ENCODE data around the gene SHOC1.
"Not testable (repeated sequence)": the region's sequence is repeated elsewhere in the genome, so short reads cannot be mapped to it uniquely, and the experiment has no call there.

Gene SHOC1

GRCh38 chr9:111805262-111805661 lies 10.5 kb upstream of the SHOC1 start:
- H2AFZ ChIP-seq (ENCODE audit: low read length, unreplicated experiment) = peak overlapping the region; percentile 39
- no peaks in the 10 kb centered on the region for H3K27me3 ChIP-seq (ENCODE audit: insufficient read depth, low read length)
- H3K4me3 ChIP-seq (ENCODE audit: low read depth, low read length) = peak overlapping the region; percentile 34; the same call in 1 of the 2 replicates
- H3K27ac ChIP-seq (ENCODE audit: low read depth, low read length) = peak overlapping the region; percentile 86
- H3K79me2 ChIP-seq (ENCODE audit: control insufficient read depth, insufficient read depth, low read length, unreplicated experiment) = no peaks in the 10 kb centered on the region
- no peaks in the 10 kb centered on the region for H3K36me3 ChIP-seq (ENCODE audit: insufficient read depth, low read length)
- H3K4me1 ChIP-seq (ENCODE audit: control insufficient read depth, insufficient read depth, low read length, unreplicated experiment) = peaks cover 22% of the 10 kb centered on the region

GRCh38 chr9:111804636-111805035 lies 9.9 kb upstream of the SHOC1 start:
- Histone ChIP-seq H2AFZ (ENCODE audit: low read length, unreplicated experiment) (no peak overlapping the region), H3K4me1 (ENCODE audit: control insufficient read depth, insufficient read depth, low read length, unreplicated experiment) (peaks cover 22% of the 10 kb centered on the region), H3K4me3 (ENCODE audit: low read depth, low read length) (no peak overlapping the region), H3K79me2 (ENCODE audit: control insufficient read depth, insufficient read depth, low read length, unreplicated experiment) (no peaks in the 10 kb centered on the region), H3K27me3 (ENCODE audit: insufficient read depth, low read length) (no peaks in the 10 kb centered on the region), H3K36me3 (ENCODE audit: insufficient read depth, low read length) (no peaks in the 10 kb centered on the region), H3K27ac (ENCODE audit: low read depth, low read length) (no peak overlapping the region)

- H2AFZ ChIP-seq (ENCODE audit: low read length, unreplicated experiment) = no peak overlapping the region
- no peaks in the 10 kb centered on the region for H3K27me3 ChIP-seq (ENCODE audit: insufficient read depth, low read length)
- no peaks in the 10 kb centered on the region for H3K36me3 ChIP-seq (ENCODE audit: insufficient read depth, low read length)
- H3K4me1 ChIP-seq (ENCODE audit: control insufficient read depth, insufficient read depth, low read length, unreplicated experiment) = peaks cover 22% of the 10 kb centered on the region
- H3K27ac ChIP-seq (ENCODE audit: low read depth, low read length) = no peak overlapping the region
- no peak overlapping the region for H3K4me3 ChIP-seq (ENCODE audit: low read depth, low read length)
- no peaks in the 10 kb centered on the region for H3K79me2 ChIP-seq (ENCODE audit: control insufficient read depth, insufficient read depth, low read length, unreplicated experiment)
These were observed 9.2 kb upstream of the SHOC1 start for GRCh38 chr9:111803924-111804323.

GRCh38 chr9:111799915-111800526 lies 5.3 kb upstream of the SHOC1 start:
- Histone ChIP-seq H2AFZ (ENCODE audit: low read length, unreplicated experiment) (no peak overlapping the region), H3K27ac (ENCODE audit: low read depth, low read length) (no peak overlapping the region), H3K4me3 (ENCODE audit: low read depth, low read length) (no peak overlapping the region), H3K4me1 (ENCODE audit: control insufficient read depth, insufficient read depth, low read length, unreplicated experiment) (peaks cover 8% of the 10 kb centered on the region), H3K36me3 (ENCODE audit: insufficient read depth, low read length) (no peaks in the 10 kb centered on the region), H3K79me2 (ENCODE audit: control insufficient read depth, insufficient read depth, low read length, unreplicated experiment) (no peaks in the 10 kb centered on the region), H3K27me3 (ENCODE audit: insufficient read depth, low read length) (no peaks in the 10 kb centered on the region)

GRCh38 chr9:111799506-111799905 lies 4.8 kb upstream of the SHOC1 start:
- no peak overlapping the region for H3K27ac ChIP-seq (ENCODE audit: low read depth, low read length)
- H3K4me3 ChIP-seq (ENCODE audit: low read depth, low read length) = no peak overlapping the region
- H3K27me3 ChIP-seq (ENCODE audit: insufficient read depth, low read length) = no peaks in the 10 kb centered on the region
- H3K36me3 ChIP-seq (ENCODE audit: insufficient read depth, low read length) = no peaks in the 10 kb centered on the region
- H3K79me2 ChIP-seq (ENCODE audit: control insufficient read depth, insufficient read depth, low read length, unreplicated experiment) = no peaks in the 10 kb centered on the region
- no peak overlapping the region for H2AFZ ChIP-seq (ENCODE audit: low read length, unreplicated experiment)
- peaks cover 3% of the 10 kb centered on the region for H3K4me1 ChIP-seq (ENCODE audit: control insufficient read depth, insufficient read depth, low read length, unreplicated experiment)

GRCh38 chr9:111798786-111799185 lies 4.0 kb upstream of the SHOC1 start:
- Histone ChIP-seq H3K4me3 (ENCODE audit: low read depth, low read length) (no peak overlapping the region), H3K27me3 (ENCODE audit: insufficient read depth, low read length) (no peaks in the 10 kb centered on the region), H3K4me1 (ENCODE audit: control insufficient read depth, insufficient read depth, low read length, unreplicated experiment) (no peaks in the 10 kb centered on the region), H3K36me3 (ENCODE audit: insufficient read depth, low read length) (no peaks in the 10 kb centered on the region), H3K79me2 (ENCODE audit: control insufficient read depth, insufficient read depth, low read length, unreplicated experiment) (no peaks in the 10 kb centered on the region), H2AFZ (ENCODE audit: low read length, unreplicated experiment) (no peak overlapping the region), H3K27ac (ENCODE audit: low read depth, low read length) (no peak overlapping the region)

GRCh38 chr9:111795557-111795839 lies 761 bp upstream of the SHOC1 start:
- H3K36me3 ChIP-seq (ENCODE audit: insufficient read depth, low read length) = no peaks in the 10 kb centered on the region
- H3K27ac ChIP-seq (ENCODE audit: low read depth, low read length) = no peak overlapping the region
- H3K4me1 ChIP-seq (ENCODE audit: control insufficient read depth, insufficient read depth, low read length, unreplicated experiment) = no peaks in the 10 kb centered on the region
- H3K4me3 ChIP-seq (ENCODE audit: low read depth, low read length) = no peak overlapping the region
- no peaks in the 10 kb centered on the region for H3K27me3 ChIP-seq (ENCODE audit: insufficient read depth, low read length)
- H3K79me2 ChIP-seq (ENCODE audit: control insufficient read depth, insufficient read depth, low read length, unreplicated experiment) = no peaks in the 10 kb centered on the region
- no peak overlapping the region for H2AFZ ChIP-seq (ENCODE audit: low read length, unreplicated experiment)

GRCh38 chr9:111791821-111792220 lies 2.9 kb downstream of the SHOC1 start:
- not testable (repeated sequence) for H3K4me3 ChIP-seq (ENCODE audit: low read depth, low read length); H3K36me3 ChIP-seq (ENCODE audit: insufficient read depth, low read length)

GRCh38 chr9:111789881-111790280 lies 4.9 kb downstream of the SHOC1 start:
- Histone ChIP-seq H3K27me3 (ENCODE audit: insufficient read depth, low read length) (no peaks in the 10 kb centered on the region), H3K4me1 (ENCODE audit: control insufficient read depth, insufficient read depth, low read length, unreplicated experiment) (no peaks in the 10 kb centered on the region), H2AFZ (ENCODE audit: low read length, unreplicated experiment) (no peak overlapping the region), H3K79me2 (ENCODE audit: control insufficient read depth, insufficient read depth, low read length, unreplicated experiment) (no peaks in the 10 kb centered on the region), H3K4me3 (ENCODE audit: low read depth, low read length) (no peak overlapping the region), H3K36me3 (ENCODE audit: insufficient read depth, low read length) (0 out of 2 replicates have a peak, but pooled peaks cover 8% of the 10 kb centered on the region), H3K27ac (ENCODE audit: low read depth, low read length) (no peak overlapping the region)

More at GRCh38 chr9:111791821-111792220, 2.9 kb downstream of the SHOC1 start:
- not testable (repeated sequence) for H3K79me2 ChIP-seq (ENCODE audit: control insufficient read depth, insufficient read depth, low read length, unreplicated experiment); H3K27me3 ChIP-seq (ENCODE audit: insufficient read depth, low read length); H2AFZ ChIP-seq (ENCODE audit: low read length, unreplicated experiment); H3K4me1 ChIP-seq (ENCODE audit: control insufficient read depth, insufficient read depth, low read length, unreplicated experiment); H3K27ac ChIP-seq (ENCODE audit: low read depth, low read length)

- no peak overlapping the region for H3K27ac ChIP-seq (ENCODE audit: low read depth, low read length)
- H3K4me1 ChIP-seq (ENCODE audit: control insufficient read depth, insufficient read depth, low read length, unreplicated experiment) = no peaks in the 10 kb centered on the region
- H3K27me3 ChIP-seq (ENCODE audit: insufficient read depth, low read length) = no peaks in the 10 kb centered on the region
- H2AFZ ChIP-seq (ENCODE audit: low read length, unreplicated experiment) = no peak overlapping the region
- no peak overlapping the region for H3K4me3 ChIP-seq (ENCODE audit: low read depth, low read length)
- H3K79me2 ChIP-seq (ENCODE audit: control insufficient read depth, insufficient read depth, low read length, unreplicated experiment) = no peaks in the 10 kb centered on the region
- H3K36me3 ChIP-seq (ENCODE audit: insufficient read depth, low read length) = 0 out of 2 replicates have a peak, but pooled peaks cover 8% of the 10 kb centered on the region
These were observed 10.9 kb downstream of the SHOC1 start for GRCh38 chr9:111783857-111784256.

- H3K79me2 ChIP-seq (ENCODE audit: control insufficient read depth, insufficient read depth, low read length, unreplicated experiment) = no peaks in the 10 kb centered on the region
- no peak overlapping the region for H2AFZ ChIP-seq (ENCODE audit: low read length, unreplicated experiment)
- H3K27me3 ChIP-seq (ENCODE audit: insufficient read depth, low read length) = no peaks in the 10 kb centered on the region
- H3K4me3 ChIP-seq (ENCODE audit: low read depth, low read length) = no peak overlapping the region
- H3K27ac ChIP-seq (ENCODE audit: low read depth, low read length) = no peak overlapping the region
- 0 out of 2 replicates have a peak, but pooled peaks cover 8% of the 10 kb centered on the region for H3K36me3 ChIP-seq (ENCODE audit: insufficient read depth, low read length)
- H3K4me1 ChIP-seq (ENCODE audit: control insufficient read depth, insufficient read depth, low read length, unreplicated experiment) = no peaks in the 10 kb centered on the region
These were observed 11.3 kb downstream of the SHOC1 start for GRCh38 chr9:111783424-111783823.

All from ACC112 (cell line).